HG03039 (cell line): ENCODE results near the gene POLE.

Experiments
- ATAC-seq: cut with Tn5 transposase; IDR thresholded peaks from one replicate; pipeline ENCODE4 v1.9.1; 2021; ENCODE audit warnings: mild to moderate bottlenecking, moderate library complexity; ENCODE audit not compliant: unreplicated experiment

POLE gene

GRCh38 chr12:132657004-132657727, 30.0 kb downstream of the POLE start:
- no peak for ATAC-seq

GRCh38 chr12:132653567-132654290, 33.4 kb downstream of the POLE start:
- no peak for ATAC-seq

GRCh38 chr12:132651444-132652100, 35.6 kb downstream of the POLE start:
- ATAC-seq, result no peak

GRCh38 chr12:132649226-132649945, 37.8 kb downstream of the POLE start:
- ATAC-seq, result no peak

- ATAC-seq, result no peak
Observed at GRCh38 chr12:132648616-132649225, 38.4 kb downstream of the POLE start.

- ATAC-seq, result no peak
Observed at GRCh38 chr12:132647858-132648257, 39.3 kb downstream of the POLE start.

GRCh38 chr12:132646850-132647249, 40.3 kb downstream of the POLE start:
- ATAC-seq, result no peak

- no peak for ATAC-seq
Observed at GRCh38 chr12:132642846-132643835, 44.0 kb downstream of the POLE start.

GRCh38 chr12:132641811-132642650, 45.1 kb downstream of the POLE start:
- ATAC-seq, result no peak

GRCh38 chr12:132640936-132641335, 46.2 kb downstream of the POLE start:
- ATAC-seq, result no peak

GRCh38 chr12:132639956-132640520, 47.1 kb downstream of the POLE start:
- no peak for ATAC-seq

GRCh38 chr12:132638541-132639408, 48.4 kb downstream of the POLE start:
- no peak for ATAC-seq

- no peak for ATAC-seq
Observed at GRCh38 chr12:132637811-132638210, 49.3 kb downstream of the POLE start.

- ATAC-seq, result no peak
Observed at GRCh38 chr12:132635076-132635955, 51.8 kb downstream of the POLE start.

GRCh38 chr12:132634411-132634990, 52.6 kb downstream of the POLE start:
- no peak for ATAC-seq

- no peak for ATAC-seq
Observed at GRCh38 chr12:132633901-132634300, 53.2 kb downstream of the POLE start.
